Colonic mucosa (tissue), 4 donors: ENCODE measurements around the gene OCRL. TPM values are rescaled to one million over a fixed set of nuclear protein-coding genes. Genes with fewer than 3 reads are reported as not detected.

Source experiments
- DNase-seq: peaks from one replicate; pipeline ENCODE4 v3.0.0-alpha.2; 2020
- H3K27ac ChIP-seq: fragments of 200-600 bp; one replicate; pipeline ENCODE4 v1.8.0; 2021
- H3K27me3 ChIP-seq: fragments of 200-600 bp; one replicate; pipeline ENCODE4 v1.8.0; 2021
- H3K36me3 ChIP-seq: fragments of 200-600 bp; one replicate; pipeline ENCODE4 v1.8.0; 2021
- H3K4me1 ChIP-seq: fragments of 200-600 bp; one replicate; pipeline ENCODE4 v1.8.0; 2021; ENCODE audit warnings: mild to moderate bottlenecking
- H3K4me3 ChIP-seq: fragments of 200-600 bp; one replicate; pipeline ENCODE4 v1.8.0; 2021
- H3K9ac ChIP-seq, 2 donors: one replicate each; pipeline ENCODE4 v1.7.0; 2013; ENCODE audit warnings: control low read depth in 2 of 2, low read depth in 2 of 2, low read length in 2 of 2
- H3K9me3 ChIP-seq: fragments of 200-600 bp; one replicate; pipeline ENCODE4 v1.8.0; 2021
- intact Hi-C: fragments of 100-400 bp; cut with DNase I; formaldehyde crosslinking; loops from one replicate; pipeline ENCODE4 v1.14.1; 2022
- total RNA-seq, 2 donors: library from RNA; stranded (reverse); fragmentation: NEBNext Ultra II Directional in 1 of 2; extraction: Animal tissue kit (Norgen Biotek cat#: 25700) in 1 of 2; gene quantifications; one replicate each; pipeline ENCODE4 v1.2.1, GENCODE V29; 2021
- TF ChIP-seq, protein P1 (sequence below): fragments of 200-600 bp; IDR thresholded peaks from one replicate; pipeline ENCODE4 v1.8.0; 2022; ENCODE audit warnings: antibody characterized with exemption, mild to moderate bottlenecking
- donor health status: healthy.
- donor health status: DM: no; HTN: no; CAD: no.
- donor health status: DM: no; HTN: no; CAD: no.

Gene OCRL
- total RNA-seq, 2 donors from 2014 or later = 26.2 to 32.8 TPM

- TF ChIP-seq, protein P1, sequence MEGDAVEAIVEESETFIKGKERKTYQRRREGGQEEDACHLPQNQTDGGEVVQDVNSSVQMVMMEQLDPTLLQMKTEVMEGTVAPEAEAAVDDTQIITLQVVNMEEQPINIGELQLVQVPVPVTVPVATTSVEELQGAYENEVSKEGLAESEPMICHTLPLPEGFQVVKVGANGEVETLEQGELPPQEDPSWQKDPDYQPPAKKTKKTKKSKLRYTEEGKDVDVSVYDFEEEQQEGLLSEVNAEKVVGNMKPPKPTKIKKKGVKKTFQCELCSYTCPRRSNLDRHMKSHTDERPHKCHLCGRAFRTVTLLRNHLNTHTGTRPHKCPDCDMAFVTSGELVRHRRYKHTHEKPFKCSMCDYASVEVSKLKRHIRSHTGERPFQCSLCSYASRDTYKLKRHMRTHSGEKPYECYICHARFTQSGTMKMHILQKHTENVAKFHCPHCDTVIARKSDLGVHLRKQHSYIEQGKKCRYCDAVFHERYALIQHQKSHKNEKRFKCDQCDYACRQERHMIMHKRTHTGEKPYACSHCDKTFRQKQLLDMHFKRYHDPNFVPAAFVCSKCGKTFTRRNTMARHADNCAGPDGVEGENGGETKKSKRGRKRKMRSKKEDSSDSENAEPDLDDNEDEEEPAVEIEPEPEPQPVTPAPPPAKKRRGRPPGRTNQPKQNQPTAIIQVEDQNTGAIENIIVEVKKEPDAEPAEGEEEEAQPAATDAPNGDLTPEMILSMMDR = no peak
- Histone ChIP-seq H3K9ac (no peak overlapping the region), H3K36me3 (no peaks in the 10 kb centered on the region)
Observed at GRCh38 chrX:129516402-129516801, 23.7 kb upstream of the OCRL start.

DNA sequence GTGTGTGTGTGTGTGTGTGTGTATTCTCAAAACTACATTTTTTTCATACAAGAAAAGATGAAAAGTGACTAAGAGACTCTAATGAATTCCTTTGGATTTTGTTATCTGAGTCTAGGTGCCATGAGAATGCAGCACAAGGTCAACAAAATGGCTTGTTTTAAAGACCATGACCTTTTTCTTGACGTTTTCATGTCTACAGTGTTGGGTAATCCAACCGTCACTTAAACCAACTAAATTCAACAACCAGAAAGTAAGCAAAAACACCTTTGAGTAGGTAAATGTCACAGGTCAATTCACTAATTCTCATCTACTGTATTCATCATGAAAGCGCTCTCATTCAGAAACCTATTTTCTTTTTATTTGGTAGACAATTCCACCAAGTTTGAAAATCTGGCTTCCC lies 19.9 kb upstream of the OCRL start:
- H3K36me3 ChIP-seq = no peaks in the 10 kb centered on the region
- H3K9ac ChIP-seq = no peak overlapping the region
- TF ChIP-seq, protein P1 = no peak
- H3K4me3 ChIP-seq = no peak overlapping the region
- no peaks in the 10 kb centered on the region for H3K4me1 ChIP-seq
- no peak overlapping the region for H3K27ac ChIP-seq
- DNase-seq = no peak
- intact Hi-C loops = no loop called here
- no peaks in the 10 kb centered on the region for H3K9me3 ChIP-seq
- H3K27me3 ChIP-seq = peaks cover 6% of the 10 kb centered on the region

More at GRCh38 chrX:129516402-129516801, 23.7 kb upstream of the OCRL start:
- H3K9me3 ChIP-seq = no peaks in the 10 kb centered on the region
- DNase-seq = no peak
- no peak overlapping the region for H3K27ac ChIP-seq
- peaks cover under 1% of the 10 kb centered on the region for H3K27me3 ChIP-seq
- no peaks in the 10 kb centered on the region for H3K4me1 ChIP-seq
- H3K4me3 ChIP-seq = no peak overlapping the region
- intact Hi-C loops = no loop called here

DNA sequence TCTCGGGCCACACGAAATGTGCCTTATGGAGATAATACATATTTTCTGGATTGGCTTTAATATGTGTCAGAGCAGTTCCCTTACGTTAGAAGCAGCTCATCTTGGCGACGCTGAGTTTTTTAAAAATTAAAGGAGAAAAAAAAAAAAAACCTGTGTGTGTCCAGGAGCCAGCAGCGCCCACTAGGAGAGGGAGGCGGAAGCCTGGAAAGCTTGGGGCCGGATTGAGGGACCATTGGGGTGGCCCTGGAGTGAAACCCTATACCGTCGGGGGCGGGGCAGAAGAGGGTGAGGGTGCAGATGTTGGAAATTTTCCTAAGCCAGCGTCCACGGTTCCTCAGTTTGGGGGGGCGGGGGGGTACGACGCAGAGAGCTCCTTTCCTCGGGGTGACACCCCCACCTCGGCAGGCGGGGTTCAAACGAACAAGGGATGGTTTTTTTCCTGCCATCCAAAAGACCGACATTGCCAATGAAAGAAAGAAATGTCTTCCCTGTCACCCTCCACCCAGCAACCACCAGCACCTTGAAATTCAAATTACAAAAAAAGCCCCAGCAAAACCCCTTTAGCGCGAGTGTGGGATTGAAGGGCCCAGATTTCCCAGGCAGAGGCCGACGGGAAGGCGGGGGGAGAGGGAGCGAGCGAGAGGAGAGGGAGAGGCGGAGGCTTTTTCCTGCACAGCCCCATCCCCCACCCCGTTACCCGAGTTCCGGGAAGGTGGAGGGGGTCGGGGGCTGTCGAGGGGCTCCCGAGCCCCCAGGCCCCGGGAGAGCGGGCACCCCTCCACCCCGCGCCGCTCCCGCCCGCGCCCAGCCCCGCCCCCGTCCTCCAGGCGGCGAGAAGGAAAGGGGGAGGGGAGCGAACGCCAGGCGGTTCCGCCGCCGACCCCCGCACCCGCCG lies 17.6 kb upstream of the OCRL start:
- Histone ChIP-seq H3K4me1 (no peaks in the 10 kb centered on the region), H3K27ac (peak overlapping the region; percentile 57), H3K9ac (peak overlapping the region in 1 of 2 donors; percentile 63), H3K27me3 (peaks cover 6% of the 10 kb centered on the region), H3K9me3 (no peaks in the 10 kb centered on the region), H3K4me3 (peak overlapping the region; percentile 54), H3K36me3 (no peaks in the 10 kb centered on the region)
- TF ChIP-seq, protein P1 = no peak
- DNase-seq = peak; percentile 37
- intact Hi-C loops = no loop called here

DNA sequence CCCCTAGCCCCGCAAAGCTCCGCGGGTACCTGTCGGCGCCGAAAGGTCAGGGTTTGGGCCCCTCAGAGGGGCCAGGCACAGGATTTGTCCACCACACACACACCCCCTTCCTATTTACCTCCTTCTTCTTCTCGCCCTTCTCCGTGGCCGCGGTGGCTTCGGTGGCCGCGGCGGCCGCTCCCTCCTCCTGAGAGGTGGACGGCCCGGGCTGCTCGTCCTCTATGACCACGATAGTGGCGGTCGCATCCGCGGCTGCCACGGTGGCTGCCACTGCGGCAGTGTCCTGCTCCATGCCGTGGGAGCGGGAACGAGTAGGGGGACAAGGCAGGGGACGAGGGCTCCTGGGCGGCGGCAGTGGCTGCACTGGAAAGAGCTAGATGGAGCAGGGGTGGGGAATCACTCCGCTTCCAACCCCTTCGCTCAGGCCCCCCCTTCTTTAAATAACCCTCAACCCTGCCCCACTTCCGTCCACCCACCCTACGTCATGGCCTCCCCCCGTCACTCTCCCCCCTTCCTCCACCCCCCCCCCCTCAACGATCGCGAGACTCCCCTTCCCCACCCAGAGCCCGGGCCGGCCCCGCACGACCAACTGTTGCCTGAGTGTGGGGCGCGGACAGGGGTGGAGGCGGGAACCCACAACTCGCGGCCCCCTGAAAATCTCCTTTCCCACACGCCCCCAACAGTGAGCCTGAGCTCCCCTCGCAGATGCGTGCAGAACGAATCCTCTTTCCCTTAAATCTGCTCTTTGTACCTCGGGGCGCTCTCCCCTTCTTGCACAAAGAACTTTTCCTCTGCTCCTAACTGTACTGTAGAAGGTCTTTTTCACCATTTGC lies 16.8 kb upstream of the OCRL start, which contains the start of gene SMARCA1:
Gene SMARCA1 (minus strand): TSS at position 412 of the 833 bp plus-strand sequence. CDS start 120 bp downstream, at position 292.
- H3K9ac ChIP-seq = peak within 1 kb of the TSS; percentile 5 to 63
- TF ChIP-seq, protein P1 = no peak
- no peaks in the 10 kb centered on the region for H3K9me3 ChIP-seq
- peak; percentile 24 for DNase-seq
- H3K27me3 ChIP-seq = peaks cover 6% of the 10 kb centered on the region
- H3K4me1 ChIP-seq = no peaks in the 10 kb centered on the region
- intact Hi-C loops = no loop called here
- peak within 1 kb of the TSS; percentile 57 for H3K27ac ChIP-seq
- peak within 1 kb of the TSS; percentile 54 for H3K4me3 ChIP-seq
- no peaks in the 10 kb centered on the region for H3K36me3 ChIP-seq

DNA sequence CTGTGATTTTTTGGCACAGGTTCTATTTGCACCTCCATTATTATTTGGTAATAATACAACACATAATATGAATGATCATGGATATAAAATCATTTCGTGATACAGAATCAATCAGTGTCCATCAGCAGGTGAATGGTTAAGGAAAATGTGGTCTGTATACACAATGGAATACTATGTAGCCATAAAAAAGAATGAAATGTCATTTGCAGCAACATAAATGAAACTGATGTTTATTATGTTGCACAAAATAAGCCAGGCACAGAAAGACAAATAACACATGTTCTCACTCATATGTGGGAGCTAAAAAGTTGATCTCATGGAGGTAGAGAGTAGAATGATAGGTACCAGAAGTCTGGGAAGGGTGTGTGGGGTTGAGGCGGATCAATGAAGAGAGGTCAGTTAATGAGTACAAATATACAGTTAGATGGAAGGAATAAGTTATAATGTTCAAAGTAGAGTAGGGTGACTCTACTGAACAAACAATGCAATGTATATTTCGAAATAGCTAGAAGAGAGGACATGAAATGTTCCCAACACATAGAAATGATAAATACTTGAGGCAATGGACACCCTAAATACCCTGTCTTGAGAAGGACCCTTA lies 15.7 kb upstream of the OCRL start:
- intact Hi-C loops = no loop called here
- no peaks in the 10 kb centered on the region for H3K36me3 ChIP-seq
- DNase-seq = no peak
- H3K9ac ChIP-seq = no peak overlapping the region
- no peaks in the 10 kb centered on the region for H3K4me1 ChIP-seq
- no peaks in the 10 kb centered on the region for H3K9me3 ChIP-seq
- TF ChIP-seq, protein P1 = no peak
- no peak overlapping the region for H3K27ac ChIP-seq
- peaks cover 6% of the 10 kb centered on the region for H3K27me3 ChIP-seq
- no peak overlapping the region for H3K4me3 ChIP-seq
